Measurements from ENCODE around the gene TMEM119.

DNA sequence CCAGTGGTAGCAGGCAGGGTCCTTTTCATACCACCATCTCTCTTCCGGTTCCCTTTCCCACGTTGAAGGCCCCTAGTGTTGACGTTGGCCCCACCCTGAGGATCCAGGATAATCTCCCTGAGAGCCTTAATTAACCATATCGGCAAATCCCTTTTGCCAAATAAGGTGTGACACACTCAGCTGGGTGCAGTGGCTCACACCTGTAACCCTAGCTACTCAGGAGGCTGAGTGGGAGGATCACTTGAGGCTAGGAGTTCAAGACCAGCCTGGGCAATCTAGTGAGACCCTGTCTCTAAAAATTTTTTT lies 2.8 kb upstream of the TMEM119 start:
- no peak for TF ChIP-seq EZH2 (IDR thresholded peaks at IDR 0.05; ENCODE audit: borderline replicate concordance, low read depth, low read length, poor library complexity, severe bottlenecking)
- TF ChIP-seq, protein P1, sequence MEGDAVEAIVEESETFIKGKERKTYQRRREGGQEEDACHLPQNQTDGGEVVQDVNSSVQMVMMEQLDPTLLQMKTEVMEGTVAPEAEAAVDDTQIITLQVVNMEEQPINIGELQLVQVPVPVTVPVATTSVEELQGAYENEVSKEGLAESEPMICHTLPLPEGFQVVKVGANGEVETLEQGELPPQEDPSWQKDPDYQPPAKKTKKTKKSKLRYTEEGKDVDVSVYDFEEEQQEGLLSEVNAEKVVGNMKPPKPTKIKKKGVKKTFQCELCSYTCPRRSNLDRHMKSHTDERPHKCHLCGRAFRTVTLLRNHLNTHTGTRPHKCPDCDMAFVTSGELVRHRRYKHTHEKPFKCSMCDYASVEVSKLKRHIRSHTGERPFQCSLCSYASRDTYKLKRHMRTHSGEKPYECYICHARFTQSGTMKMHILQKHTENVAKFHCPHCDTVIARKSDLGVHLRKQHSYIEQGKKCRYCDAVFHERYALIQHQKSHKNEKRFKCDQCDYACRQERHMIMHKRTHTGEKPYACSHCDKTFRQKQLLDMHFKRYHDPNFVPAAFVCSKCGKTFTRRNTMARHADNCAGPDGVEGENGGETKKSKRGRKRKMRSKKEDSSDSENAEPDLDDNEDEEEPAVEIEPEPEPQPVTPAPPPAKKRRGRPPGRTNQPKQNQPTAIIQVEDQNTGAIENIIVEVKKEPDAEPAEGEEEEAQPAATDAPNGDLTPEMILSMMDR (conservative IDR thresholded peaks at IDR 0.05; ENCODE audit: low read depth, low read length), result no peak
